RWPE2 (cell line): ENCODE measurements around the gene USP43.
"Not testable (repeated sequence)": the region's sequence is repeated elsewhere in the genome, so short reads cannot be mapped to it uniquely, and the experiment has no call there.

Experiments used
- ATAC-seq: fragments of 200-7000 bp; cut with Tn5 transposase; 3 replicates; pipeline ENCODE4 v1.9.1; 2021; ENCODE audit warnings: low read depth
- DNase-seq: peaks from one replicate; pipeline ENCODE4 v3.0.0-alpha.2; 2020; ENCODE audit warnings: low spot score
- H3K27ac ChIP-seq: fragments of 450-650 bp; 2 replicates; pipeline ENCODE4 v1.5.1; 2017; ENCODE audit warnings: mild to moderate bottlenecking; ENCODE audit not compliant: poor library complexity, severe bottlenecking
- H3K27me3 ChIP-seq: fragments of 250-450 bp; sonication (Bioruptor Pico); 2 replicates; pipeline ENCODE4 v1.5.1; 2021; ENCODE audit warnings: mild to moderate bottlenecking, moderate library complexity; ENCODE audit not compliant: insufficient read depth, poor library complexity, severe bottlenecking
- H3K36me3 ChIP-seq: fragments of 250-450 bp; sonication (Bioruptor Pico); 2 replicates; pipeline ENCODE4 v1.5.1; 2020; ENCODE audit warnings: low read depth, mild to moderate bottlenecking, moderate library complexity
- H3K4me1 ChIP-seq: fragments of 250-450 bp; sonication (Bioruptor Pico); 2 replicates; pipeline ENCODE4 v1.5.1; 2021; ENCODE audit warnings: mild to moderate bottlenecking, moderate library complexity; ENCODE audit not compliant: insufficient read depth, poor library complexity, severe bottlenecking
- H3K4me3 ChIP-seq: fragments of 250-450 bp; sonication (Bioruptor Pico); 2 replicates; pipeline ENCODE4 v1.5.1; 2021; ENCODE audit warnings: mild to moderate bottlenecking, moderate library complexity; ENCODE audit not compliant: severe bottlenecking
- H3K9me3 ChIP-seq: fragments of 250-450 bp; sonication (Bioruptor Pico); 2 replicates; pipeline ENCODE4 v1.5.1; 2021; ENCODE audit warnings: mild to moderate bottlenecking, moderate library complexity; ENCODE audit not compliant: severe bottlenecking
- TF ChIP-seq, protein P1 (sequence below): fragments of 450-650 bp; IDR thresholded peaks from one replicate; pipeline ENCODE4 v1.5.1; 2017; ENCODE audit warnings: mild to moderate bottlenecking, moderate library complexity; ENCODE audit not compliant: poor library complexity, severe bottlenecking

Gene USP43

GRCh38 chr17:9644910-9645751 lies at the start of gene USP43:
Gene USP43 (plus strand): TSS chr17:9645517. CDS start chr17:9645633, 116 bp downstream.
- peak within 1 kb of the TSS; percentile 87 for H3K4me3 ChIP-seq
- ATAC-seq: peak; percentile 69
- DNase-seq: peak; percentile 73
- peaks cover 20% of the 10 kb centered on the region for H3K4me1 ChIP-seq
- H3K9me3 ChIP-seq: no peaks in the 10 kb centered on the region
- peak within 1 kb of the TSS; percentile 90 for H3K27ac ChIP-seq
- TF ChIP-seq, protein P1, sequence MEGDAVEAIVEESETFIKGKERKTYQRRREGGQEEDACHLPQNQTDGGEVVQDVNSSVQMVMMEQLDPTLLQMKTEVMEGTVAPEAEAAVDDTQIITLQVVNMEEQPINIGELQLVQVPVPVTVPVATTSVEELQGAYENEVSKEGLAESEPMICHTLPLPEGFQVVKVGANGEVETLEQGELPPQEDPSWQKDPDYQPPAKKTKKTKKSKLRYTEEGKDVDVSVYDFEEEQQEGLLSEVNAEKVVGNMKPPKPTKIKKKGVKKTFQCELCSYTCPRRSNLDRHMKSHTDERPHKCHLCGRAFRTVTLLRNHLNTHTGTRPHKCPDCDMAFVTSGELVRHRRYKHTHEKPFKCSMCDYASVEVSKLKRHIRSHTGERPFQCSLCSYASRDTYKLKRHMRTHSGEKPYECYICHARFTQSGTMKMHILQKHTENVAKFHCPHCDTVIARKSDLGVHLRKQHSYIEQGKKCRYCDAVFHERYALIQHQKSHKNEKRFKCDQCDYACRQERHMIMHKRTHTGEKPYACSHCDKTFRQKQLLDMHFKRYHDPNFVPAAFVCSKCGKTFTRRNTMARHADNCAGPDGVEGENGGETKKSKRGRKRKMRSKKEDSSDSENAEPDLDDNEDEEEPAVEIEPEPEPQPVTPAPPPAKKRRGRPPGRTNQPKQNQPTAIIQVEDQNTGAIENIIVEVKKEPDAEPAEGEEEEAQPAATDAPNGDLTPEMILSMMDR: no peak
- no peaks in the 10 kb centered on the region for H3K36me3 ChIP-seq
- no peaks in the 10 kb centered on the region for H3K27me3 ChIP-seq

- not testable (repeated sequence) for H3K4me1 ChIP-seq, H3K27ac ChIP-seq, ATAC-seq, H3K9me3 ChIP-seq, H3K36me3 ChIP-seq, DNase-seq, H3K4me3 ChIP-seq, H3K27me3 ChIP-seq
Observed at GRCh38 chr17:9597638-9598037, 47.7 kb upstream of the USP43 start.

DNA sequence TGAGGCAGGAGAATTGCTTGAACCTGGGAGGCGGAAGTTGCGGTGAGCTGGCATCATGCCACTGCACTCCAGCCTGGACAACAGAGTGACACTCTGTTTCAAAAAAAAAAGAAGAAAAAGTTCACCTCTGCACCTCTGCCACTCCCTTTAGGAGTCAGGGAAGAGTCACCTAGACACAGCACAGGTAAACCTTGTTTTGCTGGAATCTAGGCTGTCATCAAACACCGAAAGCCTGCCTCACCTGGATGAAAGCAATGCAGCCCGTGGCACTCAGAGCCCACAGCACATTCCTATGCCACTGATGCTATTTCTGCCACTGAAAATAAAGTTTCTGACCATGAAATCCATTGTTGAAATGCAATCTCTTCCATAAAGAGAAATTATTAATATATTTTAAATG lies 46.7 kb upstream of the USP43 start:
- no peak for ATAC-seq
- no peak overlapping the region for H3K4me3 ChIP-seq
- TF ChIP-seq, protein P1: no peak

GRCh38 chr17:9604583-9604982 lies 40.7 kb upstream of the USP43 start:
- not testable (repeated sequence) for ATAC-seq, H3K9me3 ChIP-seq, H3K4me3 ChIP-seq, DNase-seq, H3K36me3 ChIP-seq, H3K27me3 ChIP-seq, H3K4me1 ChIP-seq, H3K27ac ChIP-seq

More for the DNA sequence above, 46.7 kb upstream of the USP43 start:
- no peaks in the 10 kb centered on the region for H3K36me3 ChIP-seq
- H3K27ac ChIP-seq: no peak overlapping the region
- H3K27me3 ChIP-seq: no peaks in the 10 kb centered on the region
- no peaks in the 10 kb centered on the region for H3K4me1 ChIP-seq
- no peak for DNase-seq
- no peaks in the 10 kb centered on the region for H3K9me3 ChIP-seq

GRCh38 chr17:9606453-9606852 lies 38.9 kb upstream of the USP43 start:
- H3K36me3 ChIP-seq: no peaks in the 10 kb centered on the region
- H3K4me3 ChIP-seq: no peak overlapping the region
- ATAC-seq (no peak), DNase-seq (no peak)
- TF ChIP-seq, protein P1: no peak
- H3K27me3 ChIP-seq: no peaks in the 10 kb centered on the region
- no peak overlapping the region for H3K27ac ChIP-seq
- H3K4me1 ChIP-seq: no peaks in the 10 kb centered on the region
- H3K9me3 ChIP-seq: no peaks in the 10 kb centered on the region

DNA sequence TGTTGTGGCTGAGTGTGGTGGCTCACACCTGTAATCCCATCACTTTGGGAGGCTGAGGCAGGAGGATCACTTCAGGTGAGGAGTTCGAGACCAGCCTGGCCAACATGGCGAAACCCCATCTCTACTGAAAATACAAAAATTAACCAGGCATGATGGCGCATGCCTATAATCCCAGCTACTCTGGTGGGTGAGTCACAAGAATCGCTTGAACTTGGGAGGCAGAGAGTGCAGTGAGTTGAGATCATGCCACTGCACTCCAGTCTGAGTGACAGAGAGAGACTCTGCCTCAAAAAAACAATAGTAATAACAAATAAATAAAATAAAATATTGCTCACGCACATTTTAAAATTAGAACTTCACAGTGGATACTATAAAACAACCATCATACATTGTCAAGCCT lies 38.3 kb upstream of the USP43 start:
- H3K9me3 ChIP-seq, H3K27me3 ChIP-seq, H3K27ac ChIP-seq, DNase-seq, H3K36me3 ChIP-seq, H3K4me1 ChIP-seq, H3K4me3 ChIP-seq, ATAC-seq: not testable (repeated sequence)
